ENCODE results near the gene PCLAF.
"Not testable (repeated sequence)": the region's sequence is repeated elsewhere in the genome, so short reads cannot be mapped to it uniquely, and the experiment has no call there.

PCLAF gene

DNA sequence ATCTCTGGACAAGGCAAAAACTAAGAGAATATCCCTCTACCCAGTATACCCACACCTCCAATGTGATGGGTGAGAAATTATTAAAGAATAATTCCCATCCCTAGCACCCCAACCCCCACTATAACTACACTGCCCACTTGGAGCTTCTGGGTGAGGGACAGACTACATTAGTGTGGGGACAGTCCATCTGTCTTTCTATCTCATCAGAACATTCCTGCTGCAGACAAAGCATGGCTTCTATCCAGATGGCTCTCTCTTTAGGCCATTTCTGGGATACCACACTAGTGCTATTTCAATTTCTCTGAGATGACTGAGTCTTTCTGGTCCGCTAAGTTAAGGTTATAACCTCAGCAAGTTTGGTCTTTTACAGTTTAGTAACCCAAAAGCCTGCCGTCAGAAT is 31.9 kb downstream of the PCLAF start:
- ATAC-seq (replicated peaks): no peak
- H3K27me3 Mint-ChIP-seq: no peaks in the 10 kb centered on the region
- H3K4me3 Mint-ChIP-seq: no peak overlapping the region
- H3K36me3 Mint-ChIP-seq: peaks cover 20 to 22% of the 10 kb centered on the region in 2 donors
- peak overlapping the region; percentile 7 for H3K27ac Mint-ChIP-seq
- no peak for DNase-seq
- peaks cover 6 to 7% of the 10 kb centered on the region in 2 donors for H3K4me1 Mint-ChIP-seq
- no peaks in the 10 kb centered on the region for H3K9me3 Mint-ChIP-seq

DNA sequence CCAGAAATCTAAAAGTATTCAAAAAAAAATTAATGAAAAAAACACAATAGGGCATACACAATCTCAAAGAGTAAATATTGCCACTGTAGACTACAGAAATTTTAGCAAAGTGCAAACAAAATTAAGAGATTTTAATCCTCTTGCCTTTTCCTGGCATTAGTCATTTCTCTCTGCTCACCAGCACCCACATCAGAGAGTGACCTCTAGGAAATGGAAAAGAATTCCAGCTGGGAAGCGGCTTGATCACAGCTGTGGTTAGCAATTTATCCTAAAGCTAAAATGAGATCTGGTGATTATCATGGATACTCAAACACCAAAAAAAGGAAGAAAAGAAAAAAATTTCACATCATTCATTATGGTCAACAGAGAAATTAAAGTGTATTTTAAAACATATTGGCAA is 32.8 kb downstream of the PCLAF start:
- H3K27me3 Mint-ChIP-seq: no peaks in the 10 kb centered on the region
- no peak for DNase-seq
- no peak overlapping the region for H3K27ac Mint-ChIP-seq
- H3K36me3 Mint-ChIP-seq: peaks cover 20 to 23% of the 10 kb centered on the region in 2 donors
- no peak for ATAC-seq (replicated peaks)
- H3K9me3 Mint-ChIP-seq: no peaks in the 10 kb centered on the region
- no peak overlapping the region for H3K4me3 Mint-ChIP-seq
- H3K4me1 Mint-ChIP-seq: peaks cover 7% of the 10 kb centered on the region in 2 donors

GRCh38 chr15:64346242-64346641 is 35.0 kb downstream of the PCLAF start:
- H3K36me3 Mint-ChIP-seq: peaks cover 20 to 30% of the 10 kb centered on the region in 2 donors
- H3K4me3 Mint-ChIP-seq; DNase-seq; ATAC-seq (replicated peaks); H3K27me3 Mint-ChIP-seq; H3K4me1 Mint-ChIP-seq; H3K9me3 Mint-ChIP-seq; H3K27ac Mint-ChIP-seq: not testable (repeated sequence)

GRCh38 chr15:64344651-64345294 is 36.5 kb downstream of the PCLAF start:
- ATAC-seq (replicated peaks) (no peak), DNase-seq (no peak)
- Mint-ChIP-seq H3K27ac (peak overlapping the region; percentile 5), H3K36me3 (peaks cover 20 to 28% of the 10 kb centered on the region in 2 donors), H3K4me1 (peaks cover 7 to 9% of the 10 kb centered on the region in 2 donors), H3K27me3 (no peaks in the 10 kb centered on the region), H3K4me3 (no peak overlapping the region), H3K9me3 (no peaks in the 10 kb centered on the region)

DNA sequence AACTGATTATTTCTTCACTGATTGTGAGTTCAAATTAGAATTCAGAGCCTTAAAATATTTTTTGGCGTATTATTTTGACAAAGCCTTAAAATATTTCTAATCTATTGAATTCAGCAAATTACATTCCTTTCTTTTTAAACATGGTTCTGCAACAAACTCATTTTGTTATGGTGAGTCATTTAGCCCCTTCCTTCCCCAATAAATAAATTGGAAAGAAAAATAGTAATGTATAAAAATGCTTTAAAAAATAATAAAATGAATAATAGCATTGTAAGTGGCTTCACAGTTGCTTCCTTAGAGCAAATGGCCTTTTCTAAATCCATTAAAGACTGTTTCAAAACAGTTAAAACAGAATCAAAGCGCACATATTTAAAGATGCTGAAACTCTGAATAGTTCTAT is 37.4 kb downstream of the PCLAF start:
- ATAC-seq (replicated peaks) (no peak), DNase-seq (no peak)
- Mint-ChIP-seq H3K36me3 (peaks cover 16 to 24% of the 10 kb centered on the region in 2 donors), H3K4me3 (no peak overlapping the region), H3K27ac (no peak overlapping the region), H3K4me1 (peaks cover 5 to 7% of the 10 kb centered on the region in 2 donors), H3K27me3 (no peaks in the 10 kb centered on the region), H3K9me3 (no peaks in the 10 kb centered on the region)

DNA sequence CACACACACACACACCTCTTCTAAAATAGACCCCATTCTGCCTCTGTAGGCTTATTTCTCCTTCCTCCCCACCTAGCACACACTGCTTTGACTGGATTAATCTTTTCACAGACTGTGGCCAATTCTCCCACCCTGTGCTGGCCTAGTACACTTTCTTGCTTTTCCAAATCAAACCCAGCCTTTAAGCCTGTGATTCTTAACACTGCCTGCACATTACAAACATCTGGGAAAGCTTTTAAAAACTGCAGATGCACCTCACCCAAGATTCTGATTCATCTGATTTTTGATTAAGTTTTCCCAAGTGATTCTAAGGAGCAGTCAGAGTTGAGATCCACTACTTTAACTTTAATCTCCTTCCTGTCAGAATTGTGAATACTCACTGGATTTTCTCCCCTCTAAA is 38.0 kb downstream of the PCLAF start:
- peaks cover 11 to 23% of the 10 kb centered on the region in 2 donors for H3K36me3 Mint-ChIP-seq
- no peaks in the 10 kb centered on the region for H3K9me3 Mint-ChIP-seq
- peak overlapping the region; percentile 70 for H3K27ac Mint-ChIP-seq
- H3K4me3 Mint-ChIP-seq: no peak overlapping the region
- H3K4me1 Mint-ChIP-seq: peaks cover 5 to 7% of the 10 kb centered on the region in 2 donors
- DNase-seq (no peak), ATAC-seq (replicated peaks) (no peak)
- H3K27me3 Mint-ChIP-seq: no peaks in the 10 kb centered on the region

GRCh38 chr15:64341961-64342360 is 39.3 kb downstream of the PCLAF start:
- ATAC-seq (replicated peaks): no peak
- H3K27ac Mint-ChIP-seq: no peak overlapping the region
- H3K27me3 Mint-ChIP-seq: no peaks in the 10 kb centered on the region
- H3K4me3 Mint-ChIP-seq: no peak overlapping the region
- DNase-seq: no peak
- peaks cover 0 to 7% of the 10 kb centered on the region in 2 donors for H3K4me1 Mint-ChIP-seq
- H3K36me3 Mint-ChIP-seq: peaks cover 5 to 16% of the 10 kb centered on the region in 2 donors
- H3K9me3 Mint-ChIP-seq: no peaks in the 10 kb centered on the region

- no peak for ATAC-seq (replicated peaks)
- Mint-ChIP-seq H3K27ac (no peak overlapping the region), H3K4me3 (no peak overlapping the region), H3K27me3 (no peaks in the 10 kb centered on the region), H3K9me3 (no peaks in the 10 kb centered on the region), H3K4me1 (peaks cover 5 to 9% of the 10 kb centered on the region in 2 donors), H3K36me3 (peaks cover 0 to 16% of the 10 kb centered on the region in 2 donors)
- DNase-seq: no peak
Observed at GRCh38 chr15:64340355-64340754, 40.9 kb downstream of the PCLAF start.

- Mint-ChIP-seq H3K27ac (no peak overlapping the region), H3K4me1 (peaks cover 8 to 12% of the 10 kb centered on the region in 2 donors), H3K36me3 (peaks cover 0 to 15% of the 10 kb centered on the region in 2 donors), H3K27me3 (no peaks in the 10 kb centered on the region), H3K9me3 (no peaks in the 10 kb centered on the region), H3K4me3 (no peak overlapping the region)
- ATAC-seq (replicated peaks) (no peak), DNase-seq (no peak)
Observed at GRCh38 chr15:64337761-64338160, 43.5 kb downstream of the PCLAF start.

- Mint-ChIP-seq H3K27ac (peak overlapping the region; percentile 31), H3K36me3 (peaks cover 0 to 12% of the 10 kb centered on the region in 2 donors), H3K4me3 (no peak overlapping the region), H3K4me1 (peaks cover 8 to 12% of the 10 kb centered on the region in 2 donors), H3K9me3 (no peaks in the 10 kb centered on the region), H3K27me3 (no peaks in the 10 kb centered on the region)
- no peak for DNase-seq
- no peak for ATAC-seq (replicated peaks)
Observed at GRCh38 chr15:64333986-64334929, 47.0 kb downstream of the PCLAF start.

GRCh38 chr15:64333516-64333915 is 47.7 kb downstream of the PCLAF start:
- ATAC-seq (replicated peaks) (no peak), DNase-seq (no peak)
- Mint-ChIP-seq H3K4me3 (no peak overlapping the region), H3K4me1 (peaks cover 8 to 12% of the 10 kb centered on the region in 2 donors), H3K36me3 (peaks cover 0 to 8% of the 10 kb centered on the region in 2 donors), H3K9me3 (no peaks in the 10 kb centered on the region), H3K27ac (no peak overlapping the region), H3K27me3 (no peaks in the 10 kb centered on the region)

DNA sequence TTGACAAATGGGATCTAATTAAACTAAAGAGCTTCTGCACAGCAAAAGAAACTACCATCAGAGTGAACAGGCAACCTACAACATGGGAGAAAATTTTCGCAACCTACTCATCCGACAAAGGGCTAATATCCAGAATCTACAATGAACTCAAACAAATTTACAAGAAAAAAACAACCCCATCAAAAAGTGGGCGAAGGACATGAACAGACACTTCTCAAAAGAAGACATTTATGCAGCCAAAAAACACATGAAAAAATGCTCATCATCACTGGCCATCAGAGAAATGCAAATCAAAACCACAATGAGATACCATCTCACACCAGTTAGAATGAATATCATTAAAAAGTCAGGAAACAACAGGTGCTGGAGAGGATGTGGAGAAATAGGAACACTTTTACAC is 49.6 kb downstream of the PCLAF start:
- H3K27ac Mint-ChIP-seq; DNase-seq; H3K36me3 Mint-ChIP-seq; H3K27me3 Mint-ChIP-seq; H3K4me3 Mint-ChIP-seq; H3K9me3 Mint-ChIP-seq; ATAC-seq (replicated peaks): not testable (repeated sequence)
- H3K4me1 Mint-ChIP-seq: peaks cover 6 to 12% of the 10 kb centered on the region in 2 donors

- not testable (repeated sequence) for ATAC-seq (replicated peaks); H3K4me1 Mint-ChIP-seq; H3K9me3 Mint-ChIP-seq; DNase-seq; H3K36me3 Mint-ChIP-seq; H3K4me3 Mint-ChIP-seq; H3K27me3 Mint-ChIP-seq; H3K27ac Mint-ChIP-seq
Observed at GRCh38 chr15:64326975-64327374, 54.3 kb downstream of the PCLAF start.

DNA sequence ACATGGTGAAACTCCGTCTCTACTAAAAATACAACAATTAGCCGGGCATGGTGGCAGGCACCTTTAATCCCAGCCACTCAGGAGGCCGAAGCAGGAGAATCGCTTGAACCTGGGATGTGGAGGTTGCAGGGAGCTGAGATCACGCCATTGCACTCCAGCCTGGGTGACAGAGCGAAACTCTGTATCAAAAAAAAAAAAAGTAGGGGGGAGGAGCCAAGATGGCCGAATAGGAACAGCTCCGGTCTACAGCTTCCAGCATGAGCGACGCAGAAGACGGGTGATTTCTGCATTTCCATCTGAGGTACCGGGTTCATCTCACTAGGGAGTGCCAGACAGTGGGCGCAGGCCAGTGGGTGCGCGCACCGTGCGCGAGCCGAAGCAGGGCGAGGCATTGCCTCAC is 54.8 kb downstream of the PCLAF start:
- H3K27ac Mint-ChIP-seq, H3K9me3 Mint-ChIP-seq: not testable (repeated sequence)

More for the DNA sequence above, 54.8 kb downstream of the PCLAF start:
- H3K36me3 Mint-ChIP-seq; H3K4me1 Mint-ChIP-seq; DNase-seq; ATAC-seq (replicated peaks); H3K27me3 Mint-ChIP-seq; H3K4me3 Mint-ChIP-seq: not testable (repeated sequence)
